ENCODE results near the gene TACC2. TPM values are rescaled to one million over a fixed set of nuclear protein-coding genes. Genes with fewer than 3 reads are reported as not detected.

Gene TACC2
- total and polyA plus RNA-seq, 2 experiments from 2014 or later, result 30.8 to 35.9 TPM

DNA sequence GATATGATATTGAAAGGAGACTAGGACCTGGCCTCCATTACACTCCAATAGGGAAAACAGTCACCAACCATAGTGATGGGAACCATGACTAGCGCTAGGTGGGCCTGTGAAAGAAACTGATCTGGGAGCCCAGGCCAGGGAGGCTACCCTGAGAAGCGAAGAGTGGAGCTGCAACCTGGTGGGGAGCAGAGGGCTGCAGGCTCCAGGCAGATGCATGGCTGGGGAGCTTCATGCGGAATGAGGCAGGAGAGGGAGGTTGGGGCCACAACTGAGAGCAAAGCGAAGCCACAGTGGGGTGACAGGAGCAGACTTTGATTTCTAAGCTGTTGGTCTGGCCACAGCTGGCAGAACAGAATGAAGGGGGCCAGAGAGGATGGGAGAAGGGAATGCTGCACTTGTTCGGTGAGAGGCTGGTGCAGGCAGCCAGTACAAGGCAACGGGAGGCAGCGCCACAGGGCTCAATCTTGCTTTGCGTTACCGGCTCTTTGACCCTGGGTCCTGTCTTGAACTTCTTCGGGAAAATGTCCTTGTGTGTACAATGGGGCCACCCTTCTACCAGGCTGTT, 88.4 kb downstream of the TACC2 start (continued):
- TF ChIP-seq, protein P1, sequence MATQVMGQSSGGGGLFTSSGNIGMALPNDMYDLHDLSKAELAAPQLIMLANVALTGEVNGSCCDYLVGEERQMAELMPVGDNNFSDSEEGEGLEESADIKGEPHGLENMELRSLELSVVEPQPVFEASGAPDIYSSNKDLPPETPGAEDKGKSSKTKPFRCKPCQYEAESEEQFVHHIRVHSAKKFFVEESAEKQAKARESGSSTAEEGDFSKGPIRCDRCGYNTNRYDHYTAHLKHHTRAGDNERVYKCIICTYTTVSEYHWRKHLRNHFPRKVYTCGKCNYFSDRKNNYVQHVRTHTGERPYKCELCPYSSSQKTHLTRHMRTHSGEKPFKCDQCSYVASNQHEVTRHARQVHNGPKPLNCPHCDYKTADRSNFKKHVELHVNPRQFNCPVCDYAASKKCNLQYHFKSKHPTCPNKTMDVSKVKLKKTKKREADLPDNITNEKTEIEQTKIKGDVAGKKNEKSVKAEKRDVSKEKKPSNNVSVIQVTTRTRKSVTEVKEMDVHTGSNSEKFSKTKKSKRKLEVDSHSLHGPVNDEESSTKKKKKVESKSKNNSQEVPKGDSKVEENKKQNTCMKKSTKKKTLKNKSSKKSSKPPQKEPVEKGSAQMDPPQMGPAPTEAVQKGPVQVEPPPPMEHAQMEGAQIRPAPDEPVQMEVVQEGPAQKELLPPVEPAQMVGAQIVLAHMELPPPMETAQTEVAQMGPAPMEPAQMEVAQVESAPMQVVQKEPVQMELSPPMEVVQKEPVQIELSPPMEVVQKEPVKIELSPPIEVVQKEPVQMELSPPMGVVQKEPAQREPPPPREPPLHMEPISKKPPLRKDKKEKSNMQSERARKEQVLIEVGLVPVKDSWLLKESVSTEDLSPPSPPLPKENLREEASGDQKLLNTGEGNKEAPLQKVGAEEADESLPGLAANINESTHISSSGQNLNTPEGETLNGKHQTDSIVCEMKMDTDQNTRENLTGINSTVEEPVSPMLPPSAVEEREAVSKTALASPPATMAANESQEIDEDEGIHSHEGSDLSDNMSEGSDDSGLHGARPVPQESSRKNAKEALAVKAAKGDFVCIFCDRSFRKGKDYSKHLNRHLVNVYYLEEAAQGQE (IDR thresholded peaks at IDR 0.05; ENCODE audit: unreplicated experiment), result no peak
- TF ChIP-seq EZH2phosphoT487 (IDR thresholded peaks at IDR 0.05; ENCODE audit: unreplicated experiment), result no peak
- no peak for TF ChIP-seq CREB1 (CRISPR knock-in tag; IDR thresholded peaks at IDR 0.05; ENCODE audit: low read depth)
- TF ChIP-seq EZH2 (IDR thresholded peaks at IDR 0.05; ENCODE audit: low read depth, unreplicated experiment), result no peak
- no peak for TF ChIP-seq ZNF114 (CRISPR knock-in tag; IDR thresholded peaks at IDR 0.05)
- no peak for TF ChIP-seq ZNF331 (CRISPR knock-in tag; IDR thresholded peaks at IDR 0.05; ENCODE audit: low read depth)
- no peak for TF ChIP-seq POLR2AphosphoS5 (IDR thresholded peaks at IDR 0.05; ENCODE audit: low read depth)
- TF ChIP-seq, protein P2, sequence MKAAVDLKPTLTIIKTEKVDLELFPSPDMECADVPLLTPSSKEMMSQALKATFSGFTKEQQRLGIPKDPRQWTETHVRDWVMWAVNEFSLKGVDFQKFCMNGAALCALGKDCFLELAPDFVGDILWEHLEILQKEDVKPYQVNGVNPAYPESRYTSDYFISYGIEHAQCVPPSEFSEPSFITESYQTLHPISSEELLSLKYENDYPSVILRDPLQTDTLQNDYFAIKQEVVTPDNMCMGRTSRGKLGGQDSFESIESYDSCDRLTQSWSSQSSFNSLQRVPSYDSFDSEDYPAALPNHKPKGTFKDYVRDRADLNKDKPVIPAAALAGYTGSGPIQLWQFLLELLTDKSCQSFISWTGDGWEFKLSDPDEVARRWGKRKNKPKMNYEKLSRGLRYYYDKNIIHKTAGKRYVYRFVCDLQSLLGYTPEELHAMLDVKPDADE (IDR thresholded peaks at IDR 0.05), result no peak
- TF ChIP-seq NANOG (IDR thresholded peaks at IDR 0.05; ENCODE audit: borderline replicate concordance), result no peak

DNA sequence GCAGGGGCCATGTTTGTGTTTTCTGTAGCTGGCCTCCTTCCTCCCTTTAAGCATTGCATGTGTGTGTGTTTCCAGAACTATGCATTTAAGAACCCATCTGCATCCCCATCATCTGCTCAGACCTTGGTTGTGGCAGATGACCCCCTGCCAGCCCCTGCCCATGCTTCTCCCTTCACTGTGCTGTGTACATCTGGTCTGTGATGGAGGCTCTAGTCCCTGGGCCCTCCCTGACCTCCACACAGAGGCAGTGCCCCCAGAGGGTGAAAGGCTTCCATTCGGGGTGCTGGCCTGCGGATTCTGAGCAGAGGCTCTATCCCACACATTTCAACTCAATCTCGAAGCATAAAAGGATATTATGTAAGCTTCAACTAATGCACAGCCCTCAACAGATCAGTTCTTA, 89.4 kb downstream of the TACC2 start:
- Mint-ChIP-seq H3K9me3 (no peaks in the 10 kb centered on the region), H3K27me3 (ENCODE audit: insufficient read depth, low read depth, poor library complexity) (peaks cover 3% of the 10 kb centered on the region), H3K4me1 (peaks cover 2% of the 10 kb centered on the region; the same call in 1 of the 3 replicates), H3K36me3 (ENCODE audit: low read depth) (no peaks in the 10 kb centered on the region), H3K4me3 (no peak overlapping the region), H3K27ac (no peak overlapping the region)
- Histone ChIP-seq H3K4me2 (no peak overlapping the region), H3K4me3 (no peak overlapping the region), H3K36me3 (ENCODE audit: insufficient read depth) (no peaks in the 10 kb centered on the region), H3K27me3 (ENCODE audit: insufficient read depth) (no peaks in the 10 kb centered on the region), H3F3A (replicated peaks; ENCODE audit: low read depth) (no peaks in the 10 kb centered on the region), H3K79me2 (replicated peaks; ENCODE audit: insufficient read depth) (no peaks in the 10 kb centered on the region), H3K27ac (ENCODE audit: low read depth) (no peak overlapping the region), H3K4me1 (ENCODE audit: insufficient read depth) (no peaks in the 10 kb centered on the region; the same call in 1 of the 2 replicates), H3K9me2 (ENCODE audit: insufficient read depth) (no peaks in the 10 kb centered on the region), H2AFZ (no peak overlapping the region), H4K20me1 (replicated peaks; ENCODE audit: insufficient read depth) (no peaks in the 10 kb centered on the region)
- DNase-seq (ENCODE audit: low spot score), result no peak
- ATAC-seq, result peak; percentile 29; the same call in 1 of the 3 replicates
- TF ChIP-seq NANOG (IDR thresholded peaks at IDR 0.05; ENCODE audit: borderline replicate concordance) (no peak), ZNF114 (CRISPR knock-in tag; IDR thresholded peaks at IDR 0.05) (no peak), ZNF331 (CRISPR knock-in tag; IDR thresholded peaks at IDR 0.05; ENCODE audit: low read depth) (no peak), CREB1 (CRISPR knock-in tag; IDR thresholded peaks at IDR 0.05; ENCODE audit: low read depth) (no peak), JUNB (IDR thresholded peaks at IDR 0.05; ENCODE audit: unreplicated experiment) (no peak), POLR2AphosphoS5 (IDR thresholded peaks at IDR 0.05; ENCODE audit: low read depth) (no peak), EZH2 (IDR thresholded peaks at IDR 0.05; ENCODE audit: low read depth, unreplicated experiment) (no peak), STAT1 (IDR thresholded peaks at IDR 0.05; ENCODE audit: unreplicated experiment) (no peak)
- TF ChIP-seq, protein P2 (IDR thresholded peaks at IDR 0.05), result no peak
- TF ChIP-seq, protein P3, sequence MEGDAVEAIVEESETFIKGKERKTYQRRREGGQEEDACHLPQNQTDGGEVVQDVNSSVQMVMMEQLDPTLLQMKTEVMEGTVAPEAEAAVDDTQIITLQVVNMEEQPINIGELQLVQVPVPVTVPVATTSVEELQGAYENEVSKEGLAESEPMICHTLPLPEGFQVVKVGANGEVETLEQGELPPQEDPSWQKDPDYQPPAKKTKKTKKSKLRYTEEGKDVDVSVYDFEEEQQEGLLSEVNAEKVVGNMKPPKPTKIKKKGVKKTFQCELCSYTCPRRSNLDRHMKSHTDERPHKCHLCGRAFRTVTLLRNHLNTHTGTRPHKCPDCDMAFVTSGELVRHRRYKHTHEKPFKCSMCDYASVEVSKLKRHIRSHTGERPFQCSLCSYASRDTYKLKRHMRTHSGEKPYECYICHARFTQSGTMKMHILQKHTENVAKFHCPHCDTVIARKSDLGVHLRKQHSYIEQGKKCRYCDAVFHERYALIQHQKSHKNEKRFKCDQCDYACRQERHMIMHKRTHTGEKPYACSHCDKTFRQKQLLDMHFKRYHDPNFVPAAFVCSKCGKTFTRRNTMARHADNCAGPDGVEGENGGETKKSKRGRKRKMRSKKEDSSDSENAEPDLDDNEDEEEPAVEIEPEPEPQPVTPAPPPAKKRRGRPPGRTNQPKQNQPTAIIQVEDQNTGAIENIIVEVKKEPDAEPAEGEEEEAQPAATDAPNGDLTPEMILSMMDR (conservative IDR thresholded peaks at IDR 0.05; ENCODE audit: low read depth in 2 of 2), result no peak
- TF ChIP-seq, protein P1 (IDR thresholded peaks at IDR 0.05; ENCODE audit: unreplicated experiment), result no peak
